KOPT-K1 (cell line): Measurements from ENCODE around the gene PSMD14.

Experiments
- H3K27ac ChIP-seq: fragments of 200-600 bp; sonication (generic); 2 replicates; pipeline ENCODE4 v1.5.1; 2016; ENCODE audit warnings: antibody characterized with exemption, mild to moderate bottlenecking, low read depth, low read length; ENCODE audit not compliant: poor library complexity, severe bottlenecking
- H3K36me3 ChIP-seq: fragments of 200-600 bp; sonication (generic); 2 replicates; pipeline ENCODE4 v1.5.1; 2017; ENCODE audit warnings: antibody characterized with exemption, mild to moderate bottlenecking, low read length, moderate library complexity; ENCODE audit not compliant: insufficient read depth
- H3K9me3 ChIP-seq: fragments of 200-600 bp; sonication (generic); 2 replicates; pipeline ENCODE4 v1.5.1; 2017; ENCODE audit warnings: antibody characterized with exemption, low read length, mild to moderate bottlenecking; ENCODE audit not compliant: insufficient read depth, poor library complexity, severe bottlenecking

PSMD14 gene

GRCh38 chr2:161416708-161417437 is 108.6 kb downstream of the PSMD14 start:
- Histone ChIP-seq H3K36me3 (peaks cover 9% of the 10 kb centered on the region), H3K9me3 (no peaks in the 10 kb centered on the region), H3K27ac (no peak overlapping the region)

DNA sequence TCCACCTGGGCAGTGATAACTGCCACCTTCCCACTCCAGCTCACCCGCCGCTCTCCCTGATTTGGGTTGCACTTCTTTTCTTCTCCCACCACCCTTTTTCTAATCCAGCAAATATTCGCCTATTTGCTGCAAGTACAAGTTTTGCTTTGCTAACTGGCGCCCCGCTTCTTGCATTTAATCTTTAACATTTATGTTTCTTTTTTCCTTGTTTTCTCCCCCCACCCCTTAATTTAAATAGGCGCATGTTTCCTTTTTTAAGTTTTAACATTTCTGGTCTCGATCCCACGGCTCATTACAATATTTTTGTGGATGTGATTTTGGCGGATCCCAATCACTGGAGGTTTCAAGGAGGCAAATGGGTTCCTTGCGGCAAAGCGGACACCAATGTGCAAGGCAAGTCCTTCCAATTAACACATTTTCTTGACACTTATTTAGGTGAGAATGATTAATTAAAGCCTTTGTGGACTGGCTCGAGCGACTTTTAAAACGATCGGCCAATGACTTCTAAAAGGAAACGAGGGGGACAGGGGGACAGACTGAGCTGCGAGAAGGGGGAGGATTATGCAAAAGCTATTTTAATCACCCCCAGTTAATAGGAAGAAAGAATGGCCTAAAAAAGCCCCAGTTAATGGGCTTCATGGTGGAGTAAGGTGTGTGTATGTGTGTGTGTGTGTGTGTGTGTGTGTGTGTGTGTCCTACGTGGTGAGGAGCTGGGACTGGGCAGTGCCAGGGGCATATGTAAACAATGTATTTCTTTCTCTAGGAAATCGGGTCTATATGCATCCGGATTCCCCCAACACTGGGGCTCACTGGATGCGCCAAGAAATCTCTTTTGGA is 109.4 kb downstream of the PSMD14 start:
- Histone ChIP-seq H3K36me3 (peaks cover 7% of the 10 kb centered on the region; the same call in 1 of the 2 replicates), H3K27ac (no peak overlapping the region), H3K9me3 (no peaks in the 10 kb centered on the region)

- Histone ChIP-seq H3K27ac (no peak overlapping the region), H3K36me3 (peaks cover under 1% of the 10 kb centered on the region; the same call in 1 of the 2 replicates), H3K9me3 (no peaks in the 10 kb centered on the region)
Observed at GRCh38 chr2:161418275-161418714, 110.1 kb downstream of the PSMD14 start.

DNA sequence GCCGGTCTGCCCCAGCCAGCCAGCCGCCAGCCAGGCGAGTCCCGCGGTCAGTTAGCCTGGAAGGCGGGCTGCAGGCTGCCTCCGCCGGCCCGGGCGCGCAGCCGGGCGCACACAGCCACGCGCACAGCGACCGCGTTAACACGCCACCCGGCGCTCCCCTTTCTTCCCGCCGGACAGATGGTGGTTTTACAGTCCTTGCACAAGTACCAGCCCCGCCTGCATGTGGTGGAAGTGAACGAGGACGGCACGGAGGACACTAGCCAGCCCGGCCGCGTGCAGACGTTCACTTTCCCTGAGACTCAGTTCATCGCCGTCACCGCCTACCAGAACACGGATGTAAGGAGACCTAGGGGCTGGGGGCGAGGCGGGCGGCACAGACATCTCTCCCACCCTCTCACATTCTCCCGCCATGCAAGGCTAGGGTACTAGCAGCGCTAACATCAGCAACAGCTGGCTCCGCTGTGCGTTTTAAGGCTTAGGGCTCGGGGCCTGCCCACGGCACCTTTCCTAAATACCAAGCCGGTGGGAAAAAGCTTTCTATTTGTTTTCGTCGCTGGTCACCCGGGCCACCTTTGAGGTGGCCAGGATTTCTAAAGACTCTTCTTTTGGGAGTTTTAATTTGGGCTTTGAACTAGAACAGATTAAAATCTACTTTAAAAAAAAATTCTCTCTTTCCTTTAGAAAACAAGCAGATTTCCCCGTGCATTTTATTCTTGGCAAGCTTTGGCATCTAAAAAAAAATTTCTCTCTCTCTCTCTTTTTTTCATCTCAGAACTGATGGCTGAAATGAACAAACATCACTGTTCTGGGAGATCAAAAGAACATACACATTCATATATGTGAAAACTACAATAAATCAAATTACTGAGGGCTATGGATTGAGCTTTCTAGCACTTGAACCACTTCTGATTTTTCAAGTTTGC is 110.8 kb downstream of the PSMD14 start:
- H3K36me3 ChIP-seq: no peaks in the 10 kb centered on the region
- H3K9me3 ChIP-seq: peaks cover 3% of the 10 kb centered on the region
- H3K27ac ChIP-seq: no peak overlapping the region

DNA sequence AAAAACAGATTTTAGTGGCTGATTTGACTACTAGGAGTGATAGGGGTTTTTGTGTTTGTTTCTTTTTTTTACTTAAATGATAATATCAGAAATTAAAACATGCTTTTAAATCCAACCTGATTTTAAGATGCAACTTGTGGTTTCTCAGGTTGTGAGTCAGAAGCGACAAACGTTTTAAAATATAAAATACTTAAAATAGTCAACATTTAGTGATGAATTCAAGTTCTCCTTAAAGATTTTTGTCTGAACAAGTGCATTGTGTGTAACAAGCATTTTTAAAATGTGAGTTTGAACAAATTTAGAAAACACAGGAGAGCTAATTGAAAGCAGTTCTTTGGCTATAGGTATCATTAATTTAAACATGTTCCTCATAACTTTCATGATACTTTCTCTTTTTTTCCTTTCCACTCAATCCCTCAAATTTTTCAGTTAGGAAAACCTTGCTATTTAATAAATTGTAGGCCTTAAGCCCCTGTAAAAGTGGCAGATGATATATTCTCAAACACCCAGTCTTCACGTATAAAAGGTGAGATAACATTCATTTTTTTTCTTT is 111.5 kb downstream of the PSMD14 start:
- no peak overlapping the region for H3K27ac ChIP-seq
- H3K36me3 ChIP-seq: no peaks in the 10 kb centered on the region
- peaks cover 8% of the 10 kb centered on the region for H3K9me3 ChIP-seq

DNA sequence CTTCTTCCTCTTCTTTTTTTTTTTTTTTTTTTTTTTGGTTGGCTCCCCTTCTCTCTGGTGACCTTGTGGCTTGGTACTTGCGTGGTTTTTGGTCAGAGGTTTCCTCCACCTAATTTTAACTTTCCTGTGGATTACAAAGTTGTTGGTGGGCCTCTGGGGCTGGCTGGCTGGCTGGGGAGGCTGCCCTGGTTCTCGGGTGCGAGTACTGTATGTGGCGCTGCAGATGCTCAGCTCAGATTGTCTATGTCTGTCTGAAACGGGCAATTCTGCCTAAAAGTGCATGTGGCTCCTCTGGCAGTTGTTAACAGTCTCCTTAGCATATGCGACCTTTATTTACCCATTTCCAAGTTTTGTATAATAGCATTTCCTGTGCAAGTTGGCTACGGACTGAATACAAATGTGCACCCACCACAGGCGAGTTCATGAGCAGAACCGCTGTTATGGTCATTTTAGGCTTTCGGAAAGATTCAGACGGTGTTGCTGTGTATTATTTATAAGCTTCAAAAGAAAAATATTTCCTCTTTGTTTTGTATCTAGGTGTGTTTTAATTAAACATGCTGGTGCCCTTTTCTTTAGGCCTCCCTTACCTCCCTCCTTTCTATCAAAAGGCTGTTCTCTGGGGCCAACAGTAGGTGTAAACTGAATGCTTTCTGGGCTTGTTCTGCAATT is 112.3 kb downstream of the PSMD14 start:
- H3K9me3 ChIP-seq: peaks cover 8% of the 10 kb centered on the region
- no peaks in the 10 kb centered on the region for H3K36me3 ChIP-seq
- no peak overlapping the region for H3K27ac ChIP-seq

DNA sequence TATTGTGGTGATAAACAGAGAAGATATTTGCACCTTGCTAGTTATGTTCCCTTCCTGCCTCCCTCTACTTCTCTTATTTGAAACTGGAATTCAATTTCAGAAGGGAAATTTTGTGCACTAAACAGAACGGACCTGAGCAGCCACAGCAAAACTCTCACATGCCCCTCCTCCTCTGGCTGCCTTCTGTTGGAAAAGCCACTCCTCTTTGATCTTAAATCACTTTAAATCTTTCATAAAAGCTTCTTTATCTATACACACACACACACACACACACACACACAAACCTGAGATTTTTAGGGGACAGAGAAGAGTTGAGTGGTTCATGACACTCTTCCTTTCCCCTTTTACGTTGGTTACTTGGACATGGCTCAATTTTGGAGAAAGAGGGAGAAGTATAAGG is 113.5 kb downstream of the PSMD14 start:
- H3K36me3 ChIP-seq: no peaks in the 10 kb centered on the region
- H3K9me3 ChIP-seq: peaks cover 8% of the 10 kb centered on the region
- no peak overlapping the region for H3K27ac ChIP-seq

- Histone ChIP-seq H3K9me3 (peaks cover 8% of the 10 kb centered on the region), H3K27ac (no peak overlapping the region), H3K36me3 (no peaks in the 10 kb centered on the region)
Observed at GRCh38 chr2:161422816-161423403, 114.7 kb downstream of the PSMD14 start.

- peaks cover 8% of the 10 kb centered on the region for H3K9me3 ChIP-seq
- H3K36me3 ChIP-seq: no peaks in the 10 kb centered on the region
- no peak overlapping the region for H3K27ac ChIP-seq
Observed at GRCh38 chr2:161423421-161424393, 115.5 kb downstream of the PSMD14 start.

GRCh38 chr2:161424394-161424769 is 116.2 kb downstream of the PSMD14 start:
- Histone ChIP-seq H3K9me3 (peaks cover 8% of the 10 kb centered on the region), H3K36me3 (no peaks in the 10 kb centered on the region), H3K27ac (no peak overlapping the region)

DNA sequence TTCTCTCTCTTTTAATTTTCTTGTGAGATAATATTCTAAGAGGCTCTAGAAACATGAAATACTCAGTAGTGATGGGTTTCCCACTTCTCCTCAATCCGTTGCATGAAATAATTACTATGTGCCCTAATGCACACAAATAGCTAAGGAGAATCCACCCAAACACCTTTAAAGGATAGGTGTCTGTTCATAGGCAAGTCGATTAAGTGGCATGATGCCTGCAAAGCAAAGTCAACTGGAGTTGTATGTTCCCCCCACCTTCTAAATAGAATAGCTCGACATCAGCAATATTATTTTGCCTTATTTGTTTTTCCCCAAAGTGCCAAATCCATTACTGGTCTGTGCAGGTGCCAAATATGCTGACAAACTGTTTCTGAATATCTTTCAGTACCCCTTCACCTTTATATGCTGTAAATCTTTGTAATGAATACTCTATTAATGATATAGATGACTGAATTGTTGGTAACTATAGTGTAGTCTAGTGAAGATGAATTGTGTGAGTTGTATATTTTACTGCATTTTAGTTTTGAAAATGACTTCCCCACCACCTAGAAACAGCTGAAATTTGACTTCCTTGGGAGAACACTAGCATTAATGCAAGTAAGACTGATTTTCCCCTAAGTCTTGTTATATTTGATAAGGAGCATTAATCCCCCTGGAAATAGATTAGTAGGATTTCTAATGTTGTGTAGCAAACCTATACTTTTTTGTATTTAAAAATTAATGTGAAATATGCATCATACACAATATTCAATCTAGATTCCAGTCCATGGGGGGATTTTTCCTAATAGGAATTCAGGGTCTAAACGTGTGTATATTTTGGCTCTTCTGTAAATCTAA is 116.9 kb downstream of the PSMD14 start:
- Histone ChIP-seq H3K9me3 (peaks cover 8% of the 10 kb centered on the region), H3K27ac (no peak overlapping the region), H3K36me3 (no peaks in the 10 kb centered on the region)

- no peaks in the 10 kb centered on the region for H3K36me3 ChIP-seq
- H3K9me3 ChIP-seq: peaks cover 8% of the 10 kb centered on the region
- no peak overlapping the region for H3K27ac ChIP-seq
Observed at GRCh38 chr2:161425728-161426454, 117.7 kb downstream of the PSMD14 start.
